Fibroblast of lung (primary cell): ENCODE measurements around the gene HTR1D. TPM values are rescaled to one million over a fixed set of nuclear protein-coding genes. Genes with fewer than 3 reads are reported as not detected.

Experiments used
- DNase-seq, 2 donors: peaks; one replicate each; pipeline versions ENCODE4 v3.0.0 to v3.0.0-alpha.2; 2010; ENCODE audit warnings: low read depth in 2 of 2
- H2AFZ ChIP-seq: 2 replicates; pipeline ENCODE4 v1.5.1; 2012; ENCODE audit warnings: low read length, control low read depth, inconsistent platforms
- H3K27ac ChIP-seq: 2 replicates; pipeline ENCODE4 v1.5.1; 2011; ENCODE audit warnings: low read length, control low read depth; ENCODE audit not compliant: insufficient read depth
- H3K27me3 ChIP-seq: 2 replicates; pipeline ENCODE4 v1.5.1; 2011; ENCODE audit warnings: mild to moderate bottlenecking, low read length; ENCODE audit not compliant: control insufficient read depth, insufficient read depth
- H3K36me3 ChIP-seq: 2 replicates; pipeline ENCODE4 v1.5.1; 2011; ENCODE audit warnings: low read length; ENCODE audit not compliant: control insufficient read depth, insufficient read depth
- H3K4me1 ChIP-seq: 2 replicates; pipeline ENCODE4 v1.5.1; 2011; ENCODE audit warnings: low read length; ENCODE audit not compliant: control insufficient read depth, insufficient read depth; ENCODE audit errors: extremely low read depth
- H3K4me2 ChIP-seq: 2 replicates; pipeline ENCODE4 v1.5.1; 2011; ENCODE audit warnings: low read length, control low read depth; ENCODE audit not compliant: insufficient read depth; ENCODE audit errors: extremely low read depth
- H3K4me3 ChIP-seq, 4 experiments: fragments of 200-600 bp in 1 of 4; sonication (generic) in 1 of 4; replicated peaks in 1 of 4; 2 replicates each; pipeline ENCODE4 v1.5.1; 2011 to 2016; ENCODE audit warnings: low read length in 4 of 4, low read depth in 3 of 4, mild to moderate bottlenecking in 3 of 4, control low read depth in 2 of 4, inconsistent platforms in 1 of 4, mixed read lengths in 1 of 4; ENCODE audit not compliant: insufficient read depth in 1 of 4; ENCODE audit errors: control extremely low read depth in 1 of 4
- H3K79me2 ChIP-seq: 2 replicates; pipeline ENCODE4 v1.5.1; 2012; ENCODE audit warnings: mild to moderate bottlenecking, low read length, inconsistent platforms; ENCODE audit not compliant: control insufficient read depth, insufficient read depth
- H3K9ac ChIP-seq: 2 replicates; pipeline ENCODE4 v1.5.1; 2011; ENCODE audit warnings: mild to moderate bottlenecking, low read length, control low read depth; ENCODE audit not compliant: insufficient read depth
- H3K9me3 ChIP-seq: 2 replicates; pipeline ENCODE4 v1.5.1; 2012; ENCODE audit warnings: low read depth, low read length; ENCODE audit not compliant: control insufficient read depth, insufficient read depth
- H4K20me1 ChIP-seq: 2 replicates; pipeline ENCODE4 v1.5.1; 2011; ENCODE audit warnings: low read length; ENCODE audit not compliant: control insufficient read depth, insufficient read depth; ENCODE audit errors: extremely low read depth
- EZH2 ChIP-seq: IDR thresholded peaks from 2 replicates; pipeline ENCODE4 v1.5.1; 2012; ENCODE audit warnings: low read length, control low read depth, mild to moderate bottlenecking; ENCODE audit errors: missing control alignments
- polyA plus RNA-seq, 2 donors: library from polyadenylated mRNA; depleted of rRNA in 1 of 2; stranded (reverse) in 1 of 2; unstranded in 1 of 2; fragments of >200 nt; gene quantifications; 2 replicates each; pipeline ENCODE4 v1.2.1, GENCODE V29; 2011 to 2012; ENCODE audit warnings: missing spikeins in 1 of 2
- total RNA-seq: library from RNA; depleted of rRNA; stranded (reverse); fragments of >200 nt; gene quantifications from 2 replicates; pipeline ENCODE4 v1.2.1, GENCODE V29; 2014
- TF ChIP-seq, protein P1 (sequence below), 2 donors: IDR thresholded peaks in 1 of 2; conservative IDR thresholded peaks in 1 of 2; 1 replicate in 1 of 2; 2 replicates in 1 of 2; pipeline ENCODE4 v1.5.1; 2011 to 2012; ENCODE audit warnings: low read length in 2 of 2, control low read depth in 1 of 2, inconsistent platforms in 1 of 2, low read depth in 1 of 2, mild to moderate bottlenecking in 1 of 2

HTR1D gene
- total and polyA plus RNA-seq, 2 donors (not counting 1 experiment from before 2014, with no cell fraction given): not detected

DNA sequence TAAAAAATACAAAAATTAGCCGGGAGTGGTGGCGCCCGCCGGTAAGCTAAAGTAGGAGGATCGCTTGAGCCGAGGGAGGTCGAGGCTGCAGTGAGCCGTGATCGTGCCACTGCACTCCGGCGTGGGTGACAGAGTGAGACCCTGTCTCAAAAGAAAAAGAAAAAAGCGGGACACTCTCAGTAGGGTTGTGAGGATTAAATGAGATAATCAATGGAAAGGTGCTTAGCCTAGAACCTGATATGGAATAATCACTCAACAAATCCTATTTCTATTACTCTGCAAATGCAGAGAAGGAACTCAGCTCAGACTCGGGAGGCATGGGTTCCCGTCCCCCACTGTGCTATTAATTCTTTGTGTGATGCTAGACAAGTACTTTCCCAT, 48.1 kb downstream of the HTR1D start:
- Histone ChIP-seq H3K9me3 (no peaks in the 10 kb centered on the region), H3K4me1 (peaks cover 13% of the 10 kb centered on the region), H3K27me3 (no peaks in the 10 kb centered on the region), H3K36me3 (no peaks in the 10 kb centered on the region), H3K27ac (peak overlapping the region; percentile 90), H2AFZ (no peak overlapping the region), H3K79me2 (peaks cover 34% of the 10 kb centered on the region), H4K20me1 (no peaks in the 10 kb centered on the region), H3K4me2 (peak overlapping the region; percentile 62), H3K4me3 (peak overlapping the region in 1 of 4 experiments; percentile 89), H3K9ac (no peak overlapping the region)
- no peak for DNase-seq
- TF ChIP-seq, protein P1, sequence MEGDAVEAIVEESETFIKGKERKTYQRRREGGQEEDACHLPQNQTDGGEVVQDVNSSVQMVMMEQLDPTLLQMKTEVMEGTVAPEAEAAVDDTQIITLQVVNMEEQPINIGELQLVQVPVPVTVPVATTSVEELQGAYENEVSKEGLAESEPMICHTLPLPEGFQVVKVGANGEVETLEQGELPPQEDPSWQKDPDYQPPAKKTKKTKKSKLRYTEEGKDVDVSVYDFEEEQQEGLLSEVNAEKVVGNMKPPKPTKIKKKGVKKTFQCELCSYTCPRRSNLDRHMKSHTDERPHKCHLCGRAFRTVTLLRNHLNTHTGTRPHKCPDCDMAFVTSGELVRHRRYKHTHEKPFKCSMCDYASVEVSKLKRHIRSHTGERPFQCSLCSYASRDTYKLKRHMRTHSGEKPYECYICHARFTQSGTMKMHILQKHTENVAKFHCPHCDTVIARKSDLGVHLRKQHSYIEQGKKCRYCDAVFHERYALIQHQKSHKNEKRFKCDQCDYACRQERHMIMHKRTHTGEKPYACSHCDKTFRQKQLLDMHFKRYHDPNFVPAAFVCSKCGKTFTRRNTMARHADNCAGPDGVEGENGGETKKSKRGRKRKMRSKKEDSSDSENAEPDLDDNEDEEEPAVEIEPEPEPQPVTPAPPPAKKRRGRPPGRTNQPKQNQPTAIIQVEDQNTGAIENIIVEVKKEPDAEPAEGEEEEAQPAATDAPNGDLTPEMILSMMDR (conservative IDR thresholded peaks at IDR 0.05 in 1 of 2, IDR thresholded peaks at IDR 0.05 in 1 of 2; ENCODE audit: low read depth in 1 of 2, low read length in 2 of 2): no peak

DNA sequence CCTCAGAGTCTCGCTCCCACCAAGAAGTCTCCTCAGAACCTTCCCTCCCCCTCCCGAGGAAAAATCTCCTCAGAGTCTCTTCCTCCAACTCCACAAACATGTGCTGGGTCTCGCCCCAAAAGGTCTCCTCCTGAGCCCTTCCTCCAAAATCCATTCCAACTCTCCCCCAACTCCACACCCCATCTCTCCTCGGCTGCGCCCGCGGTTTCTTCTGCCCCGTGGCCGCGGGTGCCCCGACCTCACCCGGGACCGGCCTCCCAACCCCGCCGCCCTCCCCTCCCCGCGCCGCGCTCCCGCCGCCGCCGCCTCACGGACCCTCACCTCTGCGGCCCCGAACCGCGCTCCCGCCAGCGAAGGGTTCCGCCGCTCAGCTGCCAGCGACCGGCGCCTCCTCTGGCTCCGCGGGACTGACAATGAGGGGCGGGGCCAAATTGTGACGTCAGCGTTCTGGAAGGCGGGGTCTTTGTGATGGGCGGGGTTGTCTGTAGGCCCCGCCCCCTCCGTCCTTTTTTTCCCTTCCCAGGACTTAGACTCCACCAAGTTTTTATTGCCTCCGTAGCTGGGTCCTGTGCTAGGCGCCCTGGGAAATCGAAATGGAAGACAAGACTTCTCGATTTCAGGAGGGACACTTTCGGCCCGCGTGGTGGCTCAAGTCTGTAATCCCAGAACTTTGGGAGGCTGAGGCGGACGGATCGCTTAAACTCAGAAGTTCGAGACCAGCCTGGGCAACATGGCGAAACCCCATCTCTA, 48.7 kb downstream of the HTR1D start, which contains the start of gene LUZP1:
Gene LUZP1 (minus strand): TSS at position 412 of the 750 bp plus-strand sequence.
- peak within 1 kb of the TSS; percentile 81 for H3K4me2 ChIP-seq
- TF ChIP-seq, protein P1 (conservative IDR thresholded peaks at IDR 0.05 in 1 of 2, IDR thresholded peaks at IDR 0.05 in 1 of 2; ENCODE audit: low read depth in 1 of 2, low read length in 2 of 2): no peak
- TF ChIP-seq EZH2: no peak
- H3K79me2 ChIP-seq: peaks cover 38% of the 10 kb centered on the region
- DNase-seq: peak; percentile 73 to 90
- H3K4me3 ChIP-seq: peak within 1 kb of the TSS; percentile 86 to 89 (median 88)
- H3K27ac ChIP-seq: peak within 1 kb of the TSS; percentile 90
- no peaks in the 10 kb centered on the region for H3K36me3 ChIP-seq
- H4K20me1 ChIP-seq: no peaks in the 10 kb centered on the region
- H2AFZ ChIP-seq: peak within 1 kb of the TSS; percentile 45
- no peaks in the 10 kb centered on the region for H3K27me3 ChIP-seq
- peaks cover 13% of the 10 kb centered on the region for H3K4me1 ChIP-seq
- H3K9ac ChIP-seq: peak within 1 kb of the TSS; percentile 90
- no peaks in the 10 kb centered on the region for H3K9me3 ChIP-seq

DNA sequence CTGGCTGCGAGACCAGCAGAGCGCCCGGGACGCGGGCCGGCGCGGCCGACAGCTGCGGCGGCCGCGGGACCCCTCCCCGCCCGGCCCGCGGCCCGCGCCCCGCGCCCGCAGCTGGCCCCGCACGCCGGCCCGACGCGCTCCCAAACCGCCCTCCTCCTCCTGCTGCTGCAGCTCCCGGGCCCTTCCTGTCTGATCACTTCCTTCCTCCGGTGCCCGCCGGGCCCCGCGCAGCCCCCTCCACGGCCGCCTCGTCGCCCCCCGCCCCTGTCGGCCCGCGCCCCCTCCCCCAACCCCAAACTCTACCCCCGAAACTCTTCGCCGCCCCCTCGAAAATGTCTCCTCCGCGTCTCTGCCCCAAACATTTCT, 49.2 kb downstream of the HTR1D start:
- TF ChIP-seq, protein P1 (conservative IDR thresholded peaks at IDR 0.05 in 1 of 2, IDR thresholded peaks at IDR 0.05 in 1 of 2; ENCODE audit: low read depth in 1 of 2, low read length in 2 of 2): no peak
- no peak for TF ChIP-seq EZH2
- Histone ChIP-seq H4K20me1 (no peaks in the 10 kb centered on the region), H3K4me3 (peak overlapping the region; percentile 86 to 89 (median 88)), H2AFZ (no peak overlapping the region), H3K9me3 (no peaks in the 10 kb centered on the region), H3K79me2 (peaks cover 44% of the 10 kb centered on the region), H3K27ac (peak overlapping the region; percentile 90), H3K4me2 (peak overlapping the region; percentile 42), H3K36me3 (no peaks in the 10 kb centered on the region), H3K4me1 (peaks cover 15% of the 10 kb centered on the region), H3K9ac (peak overlapping the region; percentile 90), H3K27me3 (no peaks in the 10 kb centered on the region)
- no peak for DNase-seq
